IPS-18c (cell line): ENCODE data around the gene DNM3.

Source experiments
- H3K4me3 ChIP-seq: 2 replicates; pipeline ENCODE4 v1.7.0; 2013; ENCODE audit warnings: low read depth, mild to moderate bottlenecking, low read length, moderate library complexity; ENCODE audit not compliant: insufficient read depth
- H3K9me3 ChIP-seq: one replicate; pipeline ENCODE4 v1.6.1; 2013; ENCODE audit warnings: mild to moderate bottlenecking, low read length, moderate library complexity; ENCODE audit not compliant: control insufficient read depth, insufficient read depth

DNM3 gene

DNA sequence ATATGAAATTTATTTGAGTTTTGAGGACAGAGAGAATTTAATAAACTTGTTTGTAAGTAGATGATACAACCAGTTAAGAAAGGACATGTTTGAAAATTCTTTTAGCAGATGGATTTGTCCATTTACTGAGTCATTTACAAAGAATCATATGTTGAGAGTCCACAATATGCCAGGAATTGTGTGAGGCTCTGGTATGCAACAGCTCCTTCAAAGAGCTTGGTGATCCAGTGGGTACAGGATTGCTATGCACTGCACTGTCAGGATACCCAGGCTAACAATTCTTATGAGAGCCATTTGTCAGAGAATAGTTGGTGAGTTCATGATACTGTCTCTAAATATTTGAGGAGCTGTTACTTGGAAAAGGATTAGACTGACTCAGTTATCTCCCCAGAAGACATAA, 11.0 kb downstream of the DNM3 start:
- Histone ChIP-seq H3K4me3 (no peak overlapping the region), H3K9me3 (no peaks in the 10 kb centered on the region)

DNA sequence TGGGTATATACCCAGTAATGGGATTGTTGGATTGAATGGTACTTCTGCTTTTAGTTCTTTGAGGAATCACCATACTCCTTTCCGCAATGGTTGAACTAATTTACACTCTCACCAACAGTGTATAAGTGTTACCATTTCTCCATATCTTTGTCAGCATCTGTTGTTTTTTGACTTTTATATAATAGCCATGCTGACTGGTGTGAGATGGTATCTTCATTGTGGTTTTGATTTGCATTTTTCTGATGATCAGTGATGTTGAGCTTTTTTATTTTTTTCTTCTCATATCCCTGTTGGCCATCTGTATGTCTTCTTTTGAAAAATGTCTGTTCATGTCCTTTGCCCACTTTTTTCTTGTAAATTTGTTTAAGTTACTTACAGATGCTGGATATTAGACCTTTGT, 14.1 kb downstream of the DNM3 start:
- H3K4me3 ChIP-seq = no peak overlapping the region

DNA sequence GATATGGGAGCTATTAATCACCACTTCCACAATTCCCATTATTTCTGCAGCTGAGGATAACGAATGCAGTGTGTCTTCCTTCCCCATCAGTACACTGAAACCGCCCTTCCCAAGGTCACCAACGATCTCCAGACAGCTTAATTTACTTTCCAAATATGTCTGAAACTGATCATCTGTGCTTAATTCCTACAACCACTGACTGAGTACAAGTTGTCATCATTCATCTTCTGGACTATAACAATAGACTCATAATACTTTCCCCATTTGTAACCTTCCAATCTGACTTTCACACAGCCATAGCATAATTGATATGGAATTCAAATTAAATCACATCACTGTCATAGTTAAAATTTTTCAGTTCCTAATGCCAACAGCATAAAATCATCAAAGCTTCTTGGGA, 17.4 kb downstream of the DNM3 start:
- H3K9me3 ChIP-seq = no peaks in the 10 kb centered on the region
- H3K4me3 ChIP-seq = no peak overlapping the region

More for the DNA sequence above, 14.1 kb downstream of the DNM3 start:
- H3K9me3 ChIP-seq = no peaks in the 10 kb centered on the region

DNA sequence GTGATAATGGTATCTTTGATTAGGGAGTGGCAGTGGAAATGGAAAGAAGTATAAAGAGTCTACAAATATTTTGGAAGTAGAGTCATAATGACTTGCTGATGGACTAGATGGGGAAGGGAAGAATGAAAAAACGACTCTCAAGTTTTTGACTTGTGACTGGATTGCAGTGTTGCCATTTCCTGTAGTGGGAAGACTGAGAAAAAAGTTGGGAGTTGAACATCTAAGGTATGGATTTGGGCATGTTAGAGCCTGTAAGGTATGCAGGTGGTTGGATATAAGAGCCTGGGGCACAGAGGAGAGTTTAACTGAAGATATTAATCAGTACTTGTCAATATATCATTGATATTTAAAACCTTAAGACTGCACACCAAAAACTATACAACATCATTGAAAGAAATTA, 19.4 kb downstream of the DNM3 start:
- H3K9me3 ChIP-seq = no peaks in the 10 kb centered on the region
- H3K4me3 ChIP-seq = no peak overlapping the region

DNA sequence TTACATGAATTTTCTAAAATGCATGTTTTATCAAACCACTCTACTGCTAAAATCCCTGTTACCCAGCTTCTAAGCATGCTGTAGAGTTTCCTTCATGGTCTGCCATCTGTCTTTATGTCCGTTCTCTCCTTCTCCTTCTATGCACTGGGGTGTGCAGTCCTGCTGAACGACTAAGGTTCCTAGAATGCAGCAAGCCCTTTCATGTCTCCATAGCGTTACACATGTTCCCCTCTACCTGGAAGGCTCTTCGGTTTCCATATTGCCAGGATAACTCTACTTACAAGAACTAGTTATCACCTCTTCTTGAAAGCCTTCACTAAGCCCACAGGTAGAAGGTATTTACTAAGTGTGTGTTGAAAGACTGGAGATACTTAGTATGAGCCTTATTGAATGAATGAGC, 22.2 kb downstream of the DNM3 start:
- Histone ChIP-seq H3K9me3 (no peaks in the 10 kb centered on the region), H3K4me3 (no peak overlapping the region)

DNA sequence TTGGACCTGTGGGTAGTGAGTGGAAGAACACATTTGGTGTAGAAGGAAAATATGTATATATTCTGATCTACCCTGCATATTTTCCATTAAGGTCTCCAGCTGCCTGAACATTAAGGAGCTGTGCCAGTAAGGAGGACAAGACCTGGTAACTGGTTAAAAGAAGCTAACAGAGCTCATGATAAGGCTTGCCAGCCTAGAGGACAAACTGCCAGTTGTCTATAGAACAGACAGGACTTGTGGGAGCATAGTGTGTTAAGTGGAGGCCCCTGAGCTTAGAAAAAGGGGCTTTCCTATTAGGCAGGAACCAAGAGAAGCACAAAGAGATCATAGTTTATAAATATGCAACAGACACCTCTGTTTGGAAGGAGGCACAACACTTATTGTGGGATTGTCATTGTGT, 23.0 kb downstream of the DNM3 start:
- no peak overlapping the region for H3K4me3 ChIP-seq
- H3K9me3 ChIP-seq = no peaks in the 10 kb centered on the region

DNA sequence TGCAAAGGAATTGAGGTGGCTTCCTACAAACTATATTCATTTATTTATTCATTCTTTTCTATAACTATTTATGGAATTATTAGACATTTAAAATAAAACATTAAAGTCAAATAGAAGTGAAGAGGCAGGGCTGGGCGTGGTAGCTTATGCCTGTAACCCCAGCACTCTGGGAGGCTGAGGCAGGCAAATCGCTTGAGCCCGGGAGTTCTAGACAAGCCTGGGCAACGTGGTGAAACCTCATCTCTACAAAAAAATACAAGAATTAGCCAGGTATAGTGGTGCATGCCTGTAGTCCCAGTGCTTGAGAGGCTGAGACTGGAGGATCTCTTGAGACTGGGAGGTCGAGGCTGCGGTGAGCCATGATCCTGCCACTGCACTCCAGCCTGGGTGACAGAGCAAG, 23.8 kb downstream of the DNM3 start:
- Histone ChIP-seq H3K9me3 (no peaks in the 10 kb centered on the region), H3K4me3 (no peak overlapping the region)

DNA sequence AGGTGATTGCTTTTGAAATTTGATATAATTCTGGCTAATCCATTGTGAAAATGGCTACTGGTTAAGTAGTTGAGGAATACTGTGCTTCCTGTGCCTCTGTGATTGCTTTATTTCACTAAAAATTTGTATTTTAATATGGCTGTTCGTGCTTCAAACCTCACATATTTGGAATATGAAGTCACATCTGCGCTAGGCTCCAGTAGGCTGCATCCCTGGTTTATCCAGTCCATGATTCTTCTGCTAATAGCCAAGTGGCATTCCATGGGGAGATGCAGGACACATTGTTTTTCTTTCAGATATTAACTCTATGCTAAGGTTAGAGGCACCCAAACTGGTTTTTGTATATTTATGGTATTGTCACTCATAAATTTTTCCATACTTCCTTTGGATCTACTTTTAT, 25.9 kb downstream of the DNM3 start:
- no peaks in the 10 kb centered on the region for H3K9me3 ChIP-seq
- no peak overlapping the region for H3K4me3 ChIP-seq

DNA sequence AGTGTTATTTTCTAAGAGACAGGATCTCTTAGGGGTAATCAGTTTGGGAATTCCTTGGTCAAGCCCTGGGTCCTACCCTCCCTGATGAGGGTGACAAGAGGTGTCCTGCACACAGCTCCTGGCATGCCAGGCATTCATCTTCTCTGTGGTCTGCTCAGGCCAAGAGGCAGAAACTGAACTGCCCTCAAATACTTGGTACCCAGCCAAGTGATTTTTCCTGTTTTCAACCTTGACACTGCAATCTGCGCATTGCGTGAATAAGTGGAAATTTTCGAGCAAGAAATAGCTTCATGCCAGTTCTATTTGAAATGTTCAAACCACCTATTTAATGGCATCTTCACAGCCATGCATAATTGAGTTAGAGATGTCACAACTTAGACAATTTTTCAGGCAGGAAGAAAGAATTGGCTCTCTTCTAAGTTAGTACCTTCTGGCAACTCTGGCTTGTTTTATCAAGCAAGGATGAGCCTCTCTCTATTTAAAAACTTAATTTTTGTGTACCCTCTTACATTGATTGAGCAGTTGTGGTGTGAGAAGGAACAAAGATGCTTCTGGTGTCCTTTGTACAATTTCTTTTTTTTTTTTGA, 27.0 kb downstream of the DNM3 start:
- no peaks in the 10 kb centered on the region for H3K9me3 ChIP-seq
- H3K4me3 ChIP-seq = no peak overlapping the region

DNA sequence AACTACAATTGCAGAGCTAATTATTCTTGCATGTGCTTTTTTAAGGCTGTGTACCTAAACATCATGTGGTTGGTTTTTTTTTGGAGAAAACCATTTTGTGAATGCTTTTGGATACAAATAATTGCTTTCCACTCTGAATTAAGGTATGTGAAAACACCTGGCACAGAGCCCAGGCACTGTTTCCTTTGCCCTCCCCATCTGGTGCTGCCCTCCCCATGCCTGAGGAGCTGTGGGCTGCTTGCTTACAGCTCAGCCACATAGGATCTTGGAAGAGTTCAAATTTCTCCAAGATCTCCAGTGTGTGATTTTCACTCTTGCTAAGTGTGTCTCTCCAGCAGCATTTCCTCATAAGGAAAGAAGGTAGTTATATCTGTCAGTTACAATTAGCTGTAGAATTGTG, 27.8 kb downstream of the DNM3 start:
- Histone ChIP-seq H3K4me3 (no peak overlapping the region), H3K9me3 (no peaks in the 10 kb centered on the region)

DNA sequence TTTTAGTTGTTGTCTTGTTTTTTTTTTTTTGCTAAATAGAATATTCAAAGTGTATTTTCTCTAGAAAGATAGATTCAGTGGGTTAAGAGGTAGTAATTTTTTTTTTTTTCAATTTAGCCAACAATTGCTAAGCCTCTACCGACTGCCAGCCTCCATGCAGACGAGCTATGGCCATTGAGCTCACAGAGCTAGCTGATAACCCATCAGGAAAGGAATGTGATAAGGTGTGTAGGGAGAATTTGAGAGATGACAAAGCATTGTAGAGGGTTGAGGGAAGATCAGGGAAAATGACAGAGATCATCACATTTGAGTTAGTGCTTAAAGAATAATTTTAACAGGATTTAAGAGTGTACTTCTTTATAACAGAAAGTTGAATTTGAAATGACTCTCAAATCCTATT, 30.6 kb downstream of the DNM3 start:
- Histone ChIP-seq H3K9me3 (no peaks in the 10 kb centered on the region), H3K4me3 (no peak overlapping the region)

DNA sequence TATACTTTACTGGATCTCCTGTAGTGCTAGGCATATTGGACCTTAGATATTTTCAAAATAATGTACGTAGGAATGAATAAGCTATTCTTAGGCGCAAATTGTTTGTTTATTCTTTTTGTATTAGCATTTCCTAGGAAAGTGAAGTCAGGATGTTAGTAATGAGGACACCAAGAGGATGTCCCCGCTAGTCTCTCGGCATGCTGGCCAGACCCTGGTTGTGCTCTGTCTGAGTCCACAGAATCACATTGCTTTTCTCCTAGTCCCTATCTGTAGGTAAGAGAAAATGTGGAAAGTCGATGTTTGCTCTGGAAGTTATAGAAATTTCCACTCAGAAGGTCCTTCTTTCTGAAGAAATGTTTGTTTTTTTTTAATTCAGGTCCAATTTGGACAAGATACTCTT, 31.1 kb downstream of the DNM3 start:
- Histone ChIP-seq H3K9me3 (no peaks in the 10 kb centered on the region), H3K4me3 (no peak overlapping the region)

DNA sequence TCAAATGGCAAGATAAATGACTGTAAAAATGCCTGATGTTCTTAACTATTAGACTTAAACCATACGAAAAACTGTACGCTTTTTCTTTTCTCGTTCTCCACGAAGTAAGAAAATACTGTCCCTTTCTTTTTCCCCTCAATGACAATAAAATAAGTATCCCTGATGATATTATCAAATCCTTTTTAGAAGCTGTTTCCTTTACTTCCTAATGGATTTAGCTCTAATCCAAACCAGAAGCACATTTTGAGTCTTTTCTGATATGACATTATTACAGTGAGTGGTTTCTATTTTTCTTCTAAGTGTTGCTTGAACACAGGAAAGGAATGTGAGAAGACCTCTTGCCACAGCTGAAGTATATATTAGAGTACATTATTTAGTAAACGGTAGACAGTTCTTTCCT, 32.4 kb downstream of the DNM3 start:
- Histone ChIP-seq H3K4me3 (no peak overlapping the region), H3K9me3 (no peaks in the 10 kb centered on the region)

DNA sequence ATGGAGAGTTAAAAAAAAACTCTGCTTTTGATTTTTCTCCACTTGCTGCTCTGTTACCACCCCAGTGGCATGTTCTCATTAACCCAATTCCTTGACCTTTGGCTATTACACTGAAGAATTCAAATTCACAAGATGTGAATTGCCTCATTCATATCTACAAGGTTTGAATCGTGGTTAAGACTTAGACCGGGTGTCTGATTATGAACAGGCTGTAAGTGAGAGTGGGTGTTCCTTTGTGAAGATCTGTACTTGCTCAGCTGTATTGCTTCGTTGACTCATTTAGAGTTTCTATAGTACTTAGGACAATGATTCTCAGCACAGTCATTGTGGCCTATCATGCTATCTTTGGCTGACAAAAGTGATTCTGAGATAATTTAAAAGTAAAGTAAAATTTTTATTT, 36.4 kb downstream of the DNM3 start:
- Histone ChIP-seq H3K4me3 (no peak overlapping the region), H3K9me3 (no peaks in the 10 kb centered on the region)

DNA sequence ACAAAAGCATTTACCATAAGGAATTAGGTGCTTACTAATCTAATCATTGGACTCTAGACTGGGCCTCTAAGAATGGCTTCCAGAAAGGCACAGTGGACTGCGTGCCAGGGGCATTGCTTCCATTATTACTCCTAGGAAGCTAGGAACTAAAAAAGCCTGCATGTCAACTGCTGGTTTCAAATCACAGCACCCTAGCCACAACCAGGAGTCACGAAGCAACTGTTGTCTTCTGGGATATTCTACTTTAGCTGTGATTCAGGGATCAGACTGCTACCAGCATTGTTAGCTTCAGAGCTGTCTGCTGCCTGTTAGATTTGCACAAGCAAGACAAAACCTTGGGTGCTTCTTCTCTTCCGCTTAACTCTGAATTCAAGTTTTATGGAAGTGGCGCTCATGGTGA, 38.3 kb downstream of the DNM3 start:
- no peak overlapping the region for H3K4me3 ChIP-seq
- H3K9me3 ChIP-seq = no peaks in the 10 kb centered on the region

DNA sequence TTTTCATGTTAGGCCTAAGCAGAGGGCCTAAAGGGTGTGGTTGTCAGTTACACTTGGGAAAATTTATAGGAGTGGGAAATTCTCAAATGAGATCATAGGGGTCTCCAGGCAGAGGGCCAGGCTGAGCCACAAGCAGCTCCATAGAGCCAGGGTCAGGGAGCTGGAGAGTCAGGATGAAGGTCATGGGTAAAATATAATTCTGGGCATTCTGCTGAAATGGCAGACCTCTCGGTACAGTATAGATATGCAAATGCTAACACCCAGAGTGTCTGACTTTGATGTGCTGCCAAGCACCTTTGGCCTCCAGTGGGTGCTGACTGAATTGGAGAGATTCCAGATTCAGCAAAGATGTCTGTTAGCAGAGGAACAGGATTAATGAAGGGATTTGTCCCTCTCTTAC, 40.1 kb downstream of the DNM3 start:
- no peak overlapping the region for H3K4me3 ChIP-seq
- no peaks in the 10 kb centered on the region for H3K9me3 ChIP-seq

DNA sequence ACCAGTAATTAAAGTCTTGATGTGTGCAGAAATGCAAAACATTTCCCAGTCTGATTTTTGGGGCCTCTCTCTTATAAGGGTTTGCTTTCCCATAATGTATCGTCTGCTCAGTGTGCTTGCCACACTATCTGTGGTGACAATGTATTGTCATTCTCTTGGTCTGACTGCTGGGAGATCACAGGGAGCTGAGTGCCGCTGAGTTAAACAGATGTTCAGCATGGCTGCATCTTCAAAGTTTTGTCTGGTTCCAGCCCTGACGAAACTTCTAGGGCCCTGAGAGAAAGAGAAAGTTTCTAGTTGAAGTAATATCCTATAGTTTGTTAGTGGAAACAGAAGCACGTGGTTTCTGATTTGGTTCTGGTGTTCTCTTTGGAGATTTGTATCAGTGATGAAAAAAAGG, 42.6 kb downstream of the DNM3 start:
- Histone ChIP-seq H3K9me3 (no peaks in the 10 kb centered on the region), H3K4me3 (no peak overlapping the region)

DNA sequence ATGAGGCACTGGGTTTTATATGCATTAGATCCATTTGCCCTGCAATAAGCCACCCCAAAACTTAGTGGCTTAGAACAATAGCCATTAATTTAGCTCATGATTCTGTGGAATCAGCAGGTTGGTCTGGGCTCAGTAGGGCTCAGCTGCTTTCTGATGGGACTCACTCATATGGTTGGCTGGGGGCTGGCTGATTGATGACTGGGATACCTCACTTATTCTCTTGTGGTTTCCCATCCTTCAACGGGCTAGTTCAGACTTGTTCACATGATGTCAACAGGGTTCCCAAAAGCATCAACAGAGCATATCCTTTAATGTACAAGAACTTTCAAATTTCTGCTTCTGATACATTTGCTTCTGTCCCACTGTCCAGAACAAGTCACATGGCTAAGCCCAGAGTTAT, 43.2 kb downstream of the DNM3 start:
- no peaks in the 10 kb centered on the region for H3K9me3 ChIP-seq
- no peak overlapping the region for H3K4me3 ChIP-seq

DNA sequence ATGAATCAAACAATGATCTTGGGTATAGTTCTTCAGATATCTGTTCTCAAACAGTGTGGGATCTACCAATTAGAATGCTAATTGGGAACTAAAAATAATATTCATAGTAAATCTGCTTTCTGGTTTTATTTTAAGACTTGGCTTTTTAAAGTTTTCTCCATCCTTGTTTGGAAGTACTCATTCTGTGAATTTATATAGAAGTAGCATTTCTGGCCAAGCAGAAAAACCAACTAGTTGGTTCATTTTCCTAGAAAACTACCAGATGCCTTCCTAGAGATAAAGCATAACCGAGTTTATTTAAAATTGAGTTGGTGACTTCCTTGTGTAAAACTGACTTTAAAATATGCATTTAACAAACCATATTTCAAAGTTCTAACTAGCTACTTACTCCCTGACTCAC, 48.8 kb downstream of the DNM3 start:
- peaks cover 2% of the 10 kb centered on the region for H3K9me3 ChIP-seq
- H3K4me3 ChIP-seq = no peak overlapping the region
